Measurements from ENCODE around the gene DRGX. TPM values are rescaled to one million over a fixed set of nuclear protein-coding genes. Genes with fewer than 3 reads are reported as not detected.
A peak's percentile ranks its signal among the peaks of the same experiment; 100 is the strongest.

The DRGX gene
- total and polyA plus RNA-seq, 10 of the 15 experiments (the other 5 are each of a cell fraction or from before 2014, with no cell fraction given): not detected

DNA sequence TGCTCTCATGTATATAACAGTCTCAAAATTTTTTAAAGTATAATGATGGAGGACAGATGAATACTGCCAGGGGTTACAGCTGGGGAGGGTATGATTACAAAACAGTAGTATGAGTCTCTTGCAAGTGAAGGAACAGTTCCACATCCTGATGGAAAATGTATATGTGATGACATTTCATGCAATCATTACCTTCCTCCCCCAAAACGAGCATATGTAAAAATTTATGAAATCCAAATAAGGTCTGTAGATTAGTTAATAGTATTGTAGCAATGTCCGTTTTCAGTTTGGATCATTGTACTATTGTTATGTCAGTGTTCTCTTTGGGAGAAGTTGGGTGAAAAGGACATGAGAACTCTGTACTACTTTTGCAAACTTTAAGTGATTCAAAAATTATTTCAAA lies 38.0 kb downstream of the DRGX start:
- intact Hi-C loops (cut with micrococcal nuclease; ENCODE audit: unreplicated experiment): no loop called here
- no peaks in the 10 kb centered on the region for H4K20me1 ChIP-seq (ENCODE audit: control insufficient read depth, insufficient read depth)
- no peak overlapping the region for H2AFZ ChIP-seq (ENCODE audit: control insufficient read depth, low read depth, low read length)
- ChIA-PET SMC1A (ENCODE audit: uncharacterized antibody, unreplicated experiment) (interaction anchor here (1.6 kb wide), 1 partner anchor 185 kb away, joined by 3 read pairs; no protein-coding TSS in a partner anchor), POLR2A (no interaction called here), RAD21 (ENCODE audit: unreplicated experiment) (no interaction called here), CTCF (no interaction called here)
- no peaks in the 10 kb centered on the region for H3K79me2 ChIP-seq (ENCODE audit: control insufficient read depth, insufficient read depth, low read length)
- H3K4me2 ChIP-seq (ENCODE audit: control insufficient read depth, insufficient read depth): no peak overlapping the region
- in situ Hi-C loops (cut with MboI): no loop called here
- 0% methylated on average over 2 of the region's 2 CpGs for WGBS (ENCODE audit: insufficient coverage, insufficient replicate concordance, low lambda C conversion rate, missing lambda C conversion rate)
- H3K9me3 ChIP-seq (replicated peaks; ENCODE audit: control insufficient read depth, insufficient read depth, low read length): no peaks in the 10 kb centered on the region
- FAIRE-seq (no peak), ATAC-seq (no peak), DNase-seq (ENCODE audit: low read depth, low spot score) (no peak)
- TF ChIP-seq MYB (IDR thresholded peaks at IDR 0.05; ENCODE audit: borderline replicate concordance, low read depth, low read length) (no peak), CHD1 (IDR thresholded peaks at IDR 0.05; ENCODE audit: low read depth, low read length) (no peak), PAX5 (IDR thresholded peaks at IDR 0.05; ENCODE audit: borderline replicate concordance, low read depth, low read length) (no peak)
- H3K4me1 ChIP-seq (ENCODE audit: control insufficient read depth, insufficient read depth, low read length): peaks cover 12% of the 10 kb centered on the region
- no peaks in the 10 kb centered on the region for H3K27me3 ChIP-seq (replicated peaks in 1 of 2; ENCODE audit: control insufficient read depth in 2 of 2, insufficient read depth in 2 of 2, low read length in 1 of 2)
- BruUV-seq (replicated peaks): no TSS peak
- H3K27ac ChIP-seq (ENCODE audit: control insufficient read depth, insufficient read depth): no peak overlapping the region
- H3K4me3 ChIP-seq: no peak overlapping the region
- H3K9ac ChIP-seq (ENCODE audit: control insufficient read depth, insufficient read depth, low read length): no peak overlapping the region
- no peaks in the 10 kb centered on the region for H3K36me3 ChIP-seq (ENCODE audit: control insufficient read depth in 2 of 2, insufficient read depth in 2 of 2, low read length in 1 of 2)

DNA sequence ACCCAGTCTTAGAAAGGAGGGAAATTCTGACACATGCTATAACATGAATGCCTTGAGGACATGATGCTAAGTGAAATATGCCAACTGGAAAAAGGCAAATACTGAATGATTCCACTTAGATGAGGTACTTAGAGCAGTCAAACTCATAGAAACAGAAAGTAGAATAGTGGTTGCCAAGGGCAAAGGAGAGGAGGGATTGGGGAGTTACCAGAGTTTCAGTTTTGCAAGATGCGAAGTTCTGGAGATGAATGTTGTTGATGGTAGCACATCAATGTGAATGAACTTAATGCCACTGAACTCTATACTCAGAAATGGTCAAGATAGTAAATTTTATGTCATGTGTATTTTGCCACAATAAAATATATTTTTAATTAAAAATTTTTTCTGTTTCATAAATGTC lies 38.9 kb downstream of the DRGX start:
- intact Hi-C loops (cut with micrococcal nuclease; ENCODE audit: unreplicated experiment): no loop called here
- Histone ChIP-seq H2AFZ (ENCODE audit: control insufficient read depth, low read depth, low read length) (no peak overlapping the region), H3K9ac (ENCODE audit: control insufficient read depth, insufficient read depth, low read length) (no peak overlapping the region), H3K4me3 (no peak overlapping the region), H3K27me3 (replicated peaks in 1 of 2; ENCODE audit: control insufficient read depth in 2 of 2, insufficient read depth in 2 of 2, low read length in 1 of 2) (no peaks in the 10 kb centered on the region), H3K9me3 (replicated peaks; ENCODE audit: control insufficient read depth, insufficient read depth, low read length) (no peaks in the 10 kb centered on the region), H3K36me3 (ENCODE audit: control insufficient read depth in 2 of 2, insufficient read depth in 2 of 2, low read length in 1 of 2) (no peaks in the 10 kb centered on the region), H3K27ac (ENCODE audit: control insufficient read depth, insufficient read depth) (no peak overlapping the region), H3K4me1 (ENCODE audit: control insufficient read depth, insufficient read depth, low read length) (peaks cover 3% of the 10 kb centered on the region), H4K20me1 (ENCODE audit: control insufficient read depth, insufficient read depth) (no peaks in the 10 kb centered on the region), H3K79me2 (ENCODE audit: control insufficient read depth, insufficient read depth, low read length) (no peaks in the 10 kb centered on the region), H3K4me2 (ENCODE audit: control insufficient read depth, insufficient read depth) (no peak overlapping the region)
- FAIRE-seq: no peak
- SMC1A ChIA-PET (ENCODE audit: uncharacterized antibody, unreplicated experiment): no interaction called here
- BruUV-seq (replicated peaks): no TSS peak
- in situ Hi-C loops (cut with MboI): no loop called here
- peak; percentile 85 for ATAC-seq
- TF ChIP-seq PML (IDR thresholded peaks at IDR 0.05; ENCODE audit: low read length): no peak
- peak; percentile 35 to 45; a peak in 2 of 4 replicates for TF ChIP-seq IKZF2 (IDR thresholded peaks at IDR 0.05)
- CTCF ChIA-PET: no interaction called here
- POLR2A ChIA-PET: no interaction called here
- WGBS (ENCODE audit: insufficient coverage, insufficient replicate concordance, low lambda C conversion rate, missing lambda C conversion rate): 0% methylated on average over 1 of the region's 1 CpG
- DNase-seq (ENCODE audit: low read depth, low spot score): peak; percentile 27
- RAD21 ChIA-PET (ENCODE audit: unreplicated experiment): no interaction called here

All from GM12878 (cell line).